A549 (cell line): Measurements from ENCODE around the gene KDR. TPM values are rescaled to one million over a fixed set of nuclear protein-coding genes. Genes with fewer than 3 reads are reported as not detected.

Experiments
- ATAC-seq, 2 experiments: fragments of 200-7000 bp in 1 of 2; fragments of >200 bp in 1 of 2; cut with Nextera tagmentation in 1 of 2; cut with Tn5 transposase in 1 of 2; 3 replicates each; pipeline versions ENCODE4 v1.8.0 to v1.9.1; 2018 to 2020; ENCODE audit warnings: mild to moderate bottlenecking in 1 of 2, moderate library complexity in 1 of 2
- CTCF ChIA-PET: fragments of 300-600 bp; sonication (Branson Sonifier 250); formaldehyde crosslinking; extraction: SDS; loops from one replicate; lab custom pipeline; 2021; ENCODE audit warnings: antibody characterized with exemption, inconsistent platforms; lab: Yijun Ruan, JAX
- POLR2A ChIA-PET: fragments of 350-600 bp; formaldehyde crosslinking; extraction: SDS; loops from one replicate; lab custom pipeline; 2021; ENCODE audit warnings: antibody characterized with exemption, inconsistent platforms; lab: Yijun Ruan, JAX
- DNase-seq, 2 experiments: peaks; one replicate each; pipeline versions ENCODE4 v3.0.0 to v3.0.0-alpha.2; 2011 to 2016; ENCODE audit warnings: low read depth in 1 of 2, low spot score in 1 of 2
- FAIRE-seq: peaks from 2 replicates; lab custom pipeline; 2011; peaks lifted over from hg19 to GRCh38; lab: Jason Lieb, UNC
- H3K27ac ChIP-seq, 2 experiments: fragments of >200 bp; sonication (Bioruptor Twin); formaldehyde crosslinking; 3 replicates each; pipeline ENCODE4 v1.5.1; 2016 to 2017
- H3K4me1 ChIP-seq: fragments of >200 bp; sonication (Bioruptor Twin); formaldehyde crosslinking; 3 replicates; pipeline ENCODE4 v1.6.1; 2016
- H3K4me2 ChIP-seq: fragments of >200 bp; sonication (Bioruptor Twin); formaldehyde crosslinking; 3 replicates; pipeline ENCODE4 v1.6.1; 2016
- H3K4me3 ChIP-seq: fragments of >200 bp; sonication (Bioruptor Twin); formaldehyde crosslinking; 3 replicates; pipeline ENCODE4 v1.5.1; 2016
- H3K9me3 ChIP-seq: fragments of >200 bp; sonication (Bioruptor Twin); formaldehyde crosslinking; 3 replicates; pipeline ENCODE4 v1.6.1; 2016
- BHLHE40 ChIP-seq: IDR thresholded peaks from 2 replicates; pipeline ENCODE4 v1.6.1; 2012; ENCODE audit warnings: low read depth, low read length, inconsistent platforms
- CEBPB ChIP-seq, 2 experiments: fragments of >200 bp in 1 of 2; sonication (Bioruptor Twin) in 1 of 2; formaldehyde crosslinking in 1 of 2; IDR thresholded peaks; 2 replicates each; pipeline ENCODE4 v1.6.1; 2012 to 2016
- E2F6 ChIP-seq: IDR thresholded peaks from 2 replicates; pipeline ENCODE4 v1.6.1; 2012; ENCODE audit warnings: low read depth, borderline replicate concordance
- EP300 ChIP-seq, 2 experiments: fragments of >200 bp; sonication (Bioruptor Twin); formaldehyde crosslinking; IDR thresholded peaks; 2 replicates in 1 of 2; 3 replicates in 1 of 2; pipeline ENCODE4 v1.6.1; 2016 to 2017
- ESRRA ChIP-seq: fragments of 150-350 bp; IDR thresholded peaks from 2 replicates; pipeline ENCODE4 v1.6.1; 2014; ENCODE audit warnings: mild to moderate bottlenecking, low read length, borderline replicate concordance
- FOXS1 ChIP-seq: fragments of 250-450 bp; sonication (Bioruptor Pico); IDR thresholded peaks from 2 replicates; pipeline ENCODE4 v1.5.0; 2020; ENCODE audit warnings: mild to moderate bottlenecking, moderate library complexity
- GATA3 ChIP-seq: IDR thresholded peaks from 2 replicates; pipeline ENCODE4 v1.6.1; 2012; ENCODE audit warnings: borderline replicate concordance
- HDAC2 ChIP-seq: fragments of 200-600 bp; sonication (generic); IDR thresholded peaks from 2 replicates; pipeline ENCODE4 v1.6.1; 2016
- HOXA7 ChIP-seq: fragments of 250-450 bp; sonication (Bioruptor Pico); IDR thresholded peaks from 2 replicates; pipeline ENCODE4 v1.5.0; 2020; ENCODE audit warnings: mild to moderate bottlenecking, moderate library complexity
- JUNB ChIP-seq: fragments of >200 bp; sonication (Bioruptor Twin); formaldehyde crosslinking; IDR thresholded peaks from 2 replicates; pipeline ENCODE4 v1.6.1; 2016
- KDM1A ChIP-seq: fragments of 200-600 bp; sonication (generic); IDR thresholded peaks from 2 replicates; pipeline ENCODE4 v1.6.1; 2016; ENCODE audit warnings: low read depth, mild to moderate bottlenecking
- MAX ChIP-seq: IDR thresholded peaks from 2 replicates; pipeline ENCODE4 v1.6.1; 2012
- NFE2L2 ChIP-seq: fragments of 150-350 bp; conservative IDR thresholded peaks from 2 replicates; pipeline ENCODE4 v1.6.1; 2014; ENCODE audit warnings: low read length
- NPAS2 ChIP-seq: fragments of 250-450 bp; sonication (Bioruptor Pico); IDR thresholded peaks from 2 replicates; pipeline ENCODE4 v1.8.0; 2022; ENCODE audit warnings: mild to moderate bottlenecking, moderate library complexity, borderline replicate concordance
- POLR2A ChIP-seq: IDR thresholded peaks from 2 replicates; pipeline ENCODE4 v1.6.1; 2012; ENCODE audit warnings: mild to moderate bottlenecking, low read length
- POLR2AphosphoS2 ChIP-seq: conservative IDR thresholded peaks from 2 replicates; pipeline ENCODE4 v1.6.1; 2012; ENCODE audit warnings: low read length, improper control_type of control experiment, inconsistent platforms
- RAD21 ChIP-seq, 2 experiments: fragments of >200 bp in 1 of 2; sonication (Bioruptor Twin) in 1 of 2; formaldehyde crosslinking in 1 of 2; IDR thresholded peaks in 1 of 2; conservative IDR thresholded peaks in 1 of 2; 2 replicates in 1 of 2; 3 replicates in 1 of 2; pipeline ENCODE4 v1.6.1; 2012 to 2018; ENCODE audit warnings: inconsistent platforms in 1 of 2
- RCOR1 ChIP-seq: fragments of 150-350 bp; IDR thresholded peaks from 2 replicates; pipeline ENCODE4 v1.6.1; 2014; ENCODE audit warnings: antibody characterized with exemption, low read length, low read depth
- RFX5 ChIP-seq: fragments of 450-650 bp; IDR thresholded peaks from 2 replicates; pipeline ENCODE4 v1.7.1; 2014; ENCODE audit warnings: antibody characterized with exemption, mild to moderate bottlenecking, moderate library complexity
- TFCP2L1 ChIP-seq: fragments of 250-450 bp; sonication (Bioruptor Pico); IDR thresholded peaks from 2 replicates; pipeline ENCODE4 v1.5.0; 2021; ENCODE audit warnings: mild to moderate bottlenecking
- ZFP36 ChIP-seq: fragments of 450-650 bp; IDR thresholded peaks from 2 replicates; pipeline ENCODE4 v1.6.1; 2014; ENCODE audit warnings: borderline replicate concordance; ENCODE audit not compliant: partially characterized antibody
- ZSCAN20 ChIP-seq: fragments of 250-450 bp; sonication (Bioruptor Pico); IDR thresholded peaks from 2 replicates; pipeline ENCODE4 v1.8.0; 2022; ENCODE audit warnings: mild to moderate bottlenecking, moderate library complexity
- WGBS: methylation state at CpG from one replicate; pipeline ENCODE4 v1.1.6; 2017; ENCODE audit errors: missing lambda C conversion rate; 5-methylcytosine and 5-hydroxymethylcytosine counted together
- polyA plus RNA-seq, 4 experiments: library from polyadenylated mRNA; depleted of rRNA in 3 of 4; stranded (reverse); fragments of >200 nt; fragmentation: RNase III in 1 of 4; extraction: RNeasy Plus Mini Kit Qiagen cat#74134 plus additional on column Dnase treatment in 1 of 4; gene quantifications; 2 replicates in 3 of 4; 3 replicates in 1 of 4; pipeline ENCODE4 v1.2.3, GENCODE V29; 2011 to 2017
- TF ChIP-seq, protein P1 (sequence below): fragments of 200-600 bp; sonication (generic); IDR thresholded peaks from 2 replicates; pipeline ENCODE4 v1.6.1; 2016; ENCODE audit warnings: antibody characterized with exemption, mild to moderate bottlenecking, moderate library complexity
- TF ChIP-seq, protein P2 (sequence below): fragments of >200 bp; sonication (Bioruptor Twin); formaldehyde crosslinking; IDR thresholded peaks from 3 replicates; pipeline ENCODE4 v1.5.1; 2016
- TF ChIP-seq, protein P3 (sequence below): fragments of >200 bp; sonication (Bioruptor Twin); formaldehyde crosslinking; IDR thresholded peaks from 3 replicates; pipeline ENCODE4 v1.6.1; 2016

Gene KDR
- polyA plus RNA-seq, 2 of the 4 experiments (the other 2 are of a cell fraction): not detected

GRCh38 chr4:55170462-55170861 is 45.1 kb upstream of the KDR start:
- no peak overlapping the region for H3K4me3 ChIP-seq
- 59% methylated on average over 6 of the region's 6 CpGs for WGBS
- TF ChIP-seq, protein P1, sequence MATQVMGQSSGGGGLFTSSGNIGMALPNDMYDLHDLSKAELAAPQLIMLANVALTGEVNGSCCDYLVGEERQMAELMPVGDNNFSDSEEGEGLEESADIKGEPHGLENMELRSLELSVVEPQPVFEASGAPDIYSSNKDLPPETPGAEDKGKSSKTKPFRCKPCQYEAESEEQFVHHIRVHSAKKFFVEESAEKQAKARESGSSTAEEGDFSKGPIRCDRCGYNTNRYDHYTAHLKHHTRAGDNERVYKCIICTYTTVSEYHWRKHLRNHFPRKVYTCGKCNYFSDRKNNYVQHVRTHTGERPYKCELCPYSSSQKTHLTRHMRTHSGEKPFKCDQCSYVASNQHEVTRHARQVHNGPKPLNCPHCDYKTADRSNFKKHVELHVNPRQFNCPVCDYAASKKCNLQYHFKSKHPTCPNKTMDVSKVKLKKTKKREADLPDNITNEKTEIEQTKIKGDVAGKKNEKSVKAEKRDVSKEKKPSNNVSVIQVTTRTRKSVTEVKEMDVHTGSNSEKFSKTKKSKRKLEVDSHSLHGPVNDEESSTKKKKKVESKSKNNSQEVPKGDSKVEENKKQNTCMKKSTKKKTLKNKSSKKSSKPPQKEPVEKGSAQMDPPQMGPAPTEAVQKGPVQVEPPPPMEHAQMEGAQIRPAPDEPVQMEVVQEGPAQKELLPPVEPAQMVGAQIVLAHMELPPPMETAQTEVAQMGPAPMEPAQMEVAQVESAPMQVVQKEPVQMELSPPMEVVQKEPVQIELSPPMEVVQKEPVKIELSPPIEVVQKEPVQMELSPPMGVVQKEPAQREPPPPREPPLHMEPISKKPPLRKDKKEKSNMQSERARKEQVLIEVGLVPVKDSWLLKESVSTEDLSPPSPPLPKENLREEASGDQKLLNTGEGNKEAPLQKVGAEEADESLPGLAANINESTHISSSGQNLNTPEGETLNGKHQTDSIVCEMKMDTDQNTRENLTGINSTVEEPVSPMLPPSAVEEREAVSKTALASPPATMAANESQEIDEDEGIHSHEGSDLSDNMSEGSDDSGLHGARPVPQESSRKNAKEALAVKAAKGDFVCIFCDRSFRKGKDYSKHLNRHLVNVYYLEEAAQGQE: no peak
- no peak for TF ChIP-seq ESRRA
- no peak for TF ChIP-seq RAD21 (conservative IDR thresholded peaks at IDR 0.05 in 1 of 2, IDR thresholded peaks at IDR 0.05 in 1 of 2)
- TF ChIP-seq EP300 (IDR thresholded peaks at IDR 0.05): no peak
- no peak for TF ChIP-seq POLR2A
- TF ChIP-seq, protein P2, sequence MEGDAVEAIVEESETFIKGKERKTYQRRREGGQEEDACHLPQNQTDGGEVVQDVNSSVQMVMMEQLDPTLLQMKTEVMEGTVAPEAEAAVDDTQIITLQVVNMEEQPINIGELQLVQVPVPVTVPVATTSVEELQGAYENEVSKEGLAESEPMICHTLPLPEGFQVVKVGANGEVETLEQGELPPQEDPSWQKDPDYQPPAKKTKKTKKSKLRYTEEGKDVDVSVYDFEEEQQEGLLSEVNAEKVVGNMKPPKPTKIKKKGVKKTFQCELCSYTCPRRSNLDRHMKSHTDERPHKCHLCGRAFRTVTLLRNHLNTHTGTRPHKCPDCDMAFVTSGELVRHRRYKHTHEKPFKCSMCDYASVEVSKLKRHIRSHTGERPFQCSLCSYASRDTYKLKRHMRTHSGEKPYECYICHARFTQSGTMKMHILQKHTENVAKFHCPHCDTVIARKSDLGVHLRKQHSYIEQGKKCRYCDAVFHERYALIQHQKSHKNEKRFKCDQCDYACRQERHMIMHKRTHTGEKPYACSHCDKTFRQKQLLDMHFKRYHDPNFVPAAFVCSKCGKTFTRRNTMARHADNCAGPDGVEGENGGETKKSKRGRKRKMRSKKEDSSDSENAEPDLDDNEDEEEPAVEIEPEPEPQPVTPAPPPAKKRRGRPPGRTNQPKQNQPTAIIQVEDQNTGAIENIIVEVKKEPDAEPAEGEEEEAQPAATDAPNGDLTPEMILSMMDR: no peak
- TF ChIP-seq, protein P3, sequence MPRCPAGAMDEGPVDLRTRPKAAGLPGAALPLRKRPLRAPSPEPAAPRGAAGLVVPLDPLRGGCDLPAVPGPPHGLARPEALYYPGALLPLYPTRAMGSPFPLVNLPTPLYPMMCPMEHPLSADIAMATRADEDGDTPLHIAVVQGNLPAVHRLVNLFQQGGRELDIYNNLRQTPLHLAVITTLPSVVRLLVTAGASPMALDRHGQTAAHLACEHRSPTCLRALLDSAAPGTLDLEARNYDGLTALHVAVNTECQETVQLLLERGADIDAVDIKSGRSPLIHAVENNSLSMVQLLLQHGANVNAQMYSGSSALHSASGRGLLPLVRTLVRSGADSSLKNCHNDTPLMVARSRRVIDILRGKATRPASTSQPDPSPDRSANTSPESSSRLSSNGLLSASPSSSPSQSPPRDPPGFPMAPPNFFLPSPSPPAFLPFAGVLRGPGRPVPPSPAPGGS: no peak
- no peak for TF ChIP-seq CEBPB (IDR thresholded peaks at IDR 0.05)
- no peak for TF ChIP-seq JUNB
- TF ChIP-seq FOXS1: no peak
- TF ChIP-seq RCOR1: no peak
- no peak for TF ChIP-seq MAX
- no peak for TF ChIP-seq GATA3
- no peak for TF ChIP-seq POLR2AphosphoS2
- no peak for TF ChIP-seq ZFP36
- TF ChIP-seq RFX5: no peak
- H3K27ac ChIP-seq: no peak overlapping the region
- ATAC-seq: no peak
- ChIA-PET CTCF (interaction anchor here (1.6 kb wide), 1 partner anchor 19 kb away, joined by 3 read pairs; no protein-coding TSS in a partner anchor), POLR2A (no interaction called here)
- no peak for FAIRE-seq
- peaks cover 6% of the 10 kb centered on the region; the same call in 2 of the 3 replicates for H3K4me1 ChIP-seq
- H3K9me3 ChIP-seq: no peaks in the 10 kb centered on the region
- DNase-seq: no peak
- no peak overlapping the region for H3K4me2 ChIP-seq

DNA sequence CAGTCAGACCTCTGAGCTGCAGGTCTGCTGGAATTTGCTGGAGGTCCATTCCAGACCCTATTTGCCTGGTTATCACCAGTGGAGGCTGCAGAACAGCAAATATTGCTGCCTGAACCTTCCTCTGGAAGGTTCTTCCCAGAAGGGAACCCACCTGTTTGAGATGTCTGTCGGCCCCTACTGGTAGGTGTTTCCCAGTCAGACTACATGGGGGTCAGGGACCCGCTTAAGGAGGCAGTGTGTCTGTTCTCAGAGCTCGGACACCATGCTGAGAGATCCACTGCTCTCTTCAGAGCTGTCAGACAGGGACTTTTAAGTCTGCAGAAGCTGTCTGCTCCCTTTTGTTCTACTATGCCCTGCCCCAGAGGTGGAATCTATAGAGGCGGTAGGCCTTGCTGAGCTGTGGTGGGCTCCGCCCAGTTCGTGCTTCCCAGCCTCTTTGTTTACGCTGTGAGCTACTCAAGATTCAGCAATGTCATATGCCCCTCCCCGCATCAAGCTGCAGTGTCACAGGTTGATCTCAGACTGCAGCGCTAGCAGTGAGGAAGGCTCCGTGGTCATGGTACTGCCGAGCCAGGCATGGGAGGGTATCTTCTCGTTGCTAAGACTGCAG is 44.1 kb upstream of the KDR start:
- H3K9me3 ChIP-seq: no peaks in the 10 kb centered on the region
- 6% methylated on average over 3 of the region's 12 CpGs for WGBS
- POLR2A ChIA-PET: no interaction called here

More for the DNA sequence above, 44.1 kb upstream of the KDR start:
- TF ChIP-seq BHLHE40 (no peak), ZSCAN20 (CRISPR knock-in tag) (no peak), KDM1A (no peak), NFE2L2 (no peak), E2F6 (no peak), TFCP2L1 (CRISPR knock-in tag) (no peak), HOXA7 (CRISPR knock-in tag) (no peak), NPAS2 (CRISPR knock-in tag) (no peak), HDAC2 (no peak)
- FAIRE-seq: no peak
- DNase-seq: peak in 1 of 2 experiments; percentile 13
- ATAC-seq: peak in 1 of 2 experiments; percentile 31; a peak in 1 of 6 replicates
- CTCF ChIA-PET: interaction anchor here (0.7 to 1.6 kb wide), 2 partner anchors 18 to 29 kb away, joined by 3 read pairs; no protein-coding TSS in a partner anchor
- Histone ChIP-seq H3K4me3 (no peak overlapping the region), H3K27ac (no peak overlapping the region), H3K4me1 (peaks cover 6% of the 10 kb centered on the region; the same call in 1 of the 3 replicates), H3K4me2 (no peak overlapping the region)
